SK-N-SH treated with all-trans-retinoic acid at 6 μM for 48 hours (cell line): ENCODE data around the gene ZC3H7B.

Experiments used
- BACH2 ChIP-seq: fragments of 250-450 bp; sonication (Bioruptor Pico); IDR thresholded peaks from 2 replicates; pipeline ENCODE4 v1.9.0; 2021; ENCODE audit warnings: mild to moderate bottlenecking, borderline replicate concordance
- CREB5 ChIP-seq: fragments of 250-450 bp; sonication (Bioruptor Pico); IDR thresholded peaks from 2 replicates; pipeline ENCODE4 v1.5.1; 2020; ENCODE audit warnings: low read depth, mild to moderate bottlenecking, moderate library complexity
- CSDC2 ChIP-seq: fragments of 250-450 bp; sonication (Bioruptor Pico); IDR thresholded peaks from 2 replicates; pipeline ENCODE4 v1.5.0; 2020; ENCODE audit warnings: mild to moderate bottlenecking, moderate library complexity
- ESRRG ChIP-seq: fragments of 250-450 bp; sonication (Bioruptor Pico); IDR thresholded peaks from 2 replicates; pipeline ENCODE4 v1.6.1; 2021; ENCODE audit warnings: mild to moderate bottlenecking
- ISL1 ChIP-seq: fragments of 250-450 bp; sonication (Bioruptor Pico); IDR thresholded peaks from 2 replicates; pipeline ENCODE4 v2.1.2; 2022; ENCODE audit warnings: mild to moderate bottlenecking, moderate library complexity
- OSR1 ChIP-seq: fragments of 250-450 bp; sonication (Bioruptor Pico); IDR thresholded peaks from 2 replicates; pipeline ENCODE4 v1.8.0; 2022; ENCODE audit warnings: moderate library complexity, mild to moderate bottlenecking, inconsistent platforms
- PATZ1 ChIP-seq: fragments of 250-450 bp; sonication (Bioruptor Pico); IDR thresholded peaks from 2 replicates; pipeline ENCODE4 v1.8.0; 2020; ENCODE audit warnings: mild to moderate bottlenecking, moderate library complexity, borderline replicate concordance
- SNAI2 ChIP-seq: fragments of 250-450 bp; sonication (Bioruptor Pico); IDR thresholded peaks from 2 replicates; pipeline ENCODE4 v1.5.0; 2020; ENCODE audit warnings: mild to moderate bottlenecking, moderate library complexity
- TOX ChIP-seq: fragments of 250-450 bp; sonication (Bioruptor Pico); IDR thresholded peaks from 2 replicates; pipeline ENCODE4 v1.8.0; 2021; ENCODE audit warnings: mild to moderate bottlenecking, moderate library complexity, borderline replicate concordance
- TSHZ2 ChIP-seq: fragments of 250-450 bp; sonication (Bioruptor Pico); IDR thresholded peaks from 2 replicates; pipeline ENCODE4 v1.5.0; 2020; ENCODE audit warnings: mild to moderate bottlenecking, moderate library complexity
- ZFP3 ChIP-seq: fragments of 250-450 bp; sonication (Bioruptor Pico); IDR thresholded peaks from 2 replicates; pipeline ENCODE4 v1.5.0; 2020; ENCODE audit warnings: mild to moderate bottlenecking, moderate library complexity
- ZNF70 ChIP-seq: fragments of 450-650 bp; formaldehyde crosslinking; IDR thresholded peaks from 2 replicates; pipeline ENCODE4 v1.5.0; 2020; ENCODE audit warnings: mild to moderate bottlenecking, moderate library complexity

- no peak for TF ChIP-seq ZNF70 (CRISPR knock-in tag)
- TF ChIP-seq ISL1 (CRISPR knock-in tag): no peak
- no peak for TF ChIP-seq ZFP3 (CRISPR knock-in tag)
- no peak for TF ChIP-seq BACH2 (CRISPR knock-in tag)
- TF ChIP-seq ESRRG: no peak
- TF ChIP-seq CSDC2 (CRISPR knock-in tag): no peak
- TF ChIP-seq TSHZ2 (CRISPR knock-in tag): no peak
- TF ChIP-seq TOX (CRISPR knock-in tag): no peak
- no peak for TF ChIP-seq OSR1 (CRISPR knock-in tag)
- TF ChIP-seq CREB5 (CRISPR knock-in tag): no peak
- TF ChIP-seq PATZ1 (CRISPR knock-in tag): no peak
- TF ChIP-seq SNAI2 (CRISPR knock-in tag): no peak
These were observed 104.3 kb downstream of the ZC3H7B start for GRCh38 chr22:41405588-41405987.
